SK-N-SH (cell line): ENCODE measurements around the gene YWHAH.

Experiments
- MXI1 ChIP-seq: IDR thresholded peaks from 2 replicates; pipeline ENCODE4 v1.6.1; 2012; ENCODE audit warnings: mild to moderate bottlenecking, low read depth, low read length, improper control_type of control experiment
- POLR2AphosphoS5 ChIP-seq: IDR thresholded peaks from 2 replicates; pipeline ENCODE4 v1.6.1; 2012; ENCODE audit warnings: low read depth, low read length
- TAF1 ChIP-seq: IDR thresholded peaks from 2 replicates; pipeline ENCODE4 v1.6.1; 2012; ENCODE audit warnings: low read depth, mild to moderate bottlenecking, low read length, moderate library complexity, borderline replicate concordance
- ZBTB33 ChIP-seq: IDR thresholded peaks from 2 replicates; pipeline ENCODE4 v1.4.0; 2012; ENCODE audit warnings: low read depth, borderline replicate concordance
- TF ChIP-seq, protein P1 (sequence below): IDR thresholded peaks from 2 replicates; pipeline ENCODE4 v1.6.1; 2012; ENCODE audit warnings: mild to moderate bottlenecking, low read depth, low read length, moderate library complexity
- TF ChIP-seq, protein P2 (sequence below): fragments of 200-600 bp; sonication (generic); IDR thresholded peaks from 2 replicates; pipeline ENCODE4 v1.6.1; 2017; ENCODE audit warnings: antibody characterized with exemption, mild to moderate bottlenecking, moderate library complexity
- TF ChIP-seq, protein P3 (sequence below): fragments of 150-350 bp; IDR thresholded peaks from 2 replicates; pipeline ENCODE4 v1.6.1; 2016; ENCODE audit warnings: mild to moderate bottlenecking, low read depth, low read length

- TF ChIP-seq, protein P1, sequence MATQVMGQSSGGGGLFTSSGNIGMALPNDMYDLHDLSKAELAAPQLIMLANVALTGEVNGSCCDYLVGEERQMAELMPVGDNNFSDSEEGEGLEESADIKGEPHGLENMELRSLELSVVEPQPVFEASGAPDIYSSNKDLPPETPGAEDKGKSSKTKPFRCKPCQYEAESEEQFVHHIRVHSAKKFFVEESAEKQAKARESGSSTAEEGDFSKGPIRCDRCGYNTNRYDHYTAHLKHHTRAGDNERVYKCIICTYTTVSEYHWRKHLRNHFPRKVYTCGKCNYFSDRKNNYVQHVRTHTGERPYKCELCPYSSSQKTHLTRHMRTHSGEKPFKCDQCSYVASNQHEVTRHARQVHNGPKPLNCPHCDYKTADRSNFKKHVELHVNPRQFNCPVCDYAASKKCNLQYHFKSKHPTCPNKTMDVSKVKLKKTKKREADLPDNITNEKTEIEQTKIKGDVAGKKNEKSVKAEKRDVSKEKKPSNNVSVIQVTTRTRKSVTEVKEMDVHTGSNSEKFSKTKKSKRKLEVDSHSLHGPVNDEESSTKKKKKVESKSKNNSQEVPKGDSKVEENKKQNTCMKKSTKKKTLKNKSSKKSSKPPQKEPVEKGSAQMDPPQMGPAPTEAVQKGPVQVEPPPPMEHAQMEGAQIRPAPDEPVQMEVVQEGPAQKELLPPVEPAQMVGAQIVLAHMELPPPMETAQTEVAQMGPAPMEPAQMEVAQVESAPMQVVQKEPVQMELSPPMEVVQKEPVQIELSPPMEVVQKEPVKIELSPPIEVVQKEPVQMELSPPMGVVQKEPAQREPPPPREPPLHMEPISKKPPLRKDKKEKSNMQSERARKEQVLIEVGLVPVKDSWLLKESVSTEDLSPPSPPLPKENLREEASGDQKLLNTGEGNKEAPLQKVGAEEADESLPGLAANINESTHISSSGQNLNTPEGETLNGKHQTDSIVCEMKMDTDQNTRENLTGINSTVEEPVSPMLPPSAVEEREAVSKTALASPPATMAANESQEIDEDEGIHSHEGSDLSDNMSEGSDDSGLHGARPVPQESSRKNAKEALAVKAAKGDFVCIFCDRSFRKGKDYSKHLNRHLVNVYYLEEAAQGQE, result no peak
- TF ChIP-seq ZBTB33 (no peak), MXI1 (no peak), POLR2AphosphoS5 (no peak), TAF1 (no peak)
- TF ChIP-seq, protein P2, sequence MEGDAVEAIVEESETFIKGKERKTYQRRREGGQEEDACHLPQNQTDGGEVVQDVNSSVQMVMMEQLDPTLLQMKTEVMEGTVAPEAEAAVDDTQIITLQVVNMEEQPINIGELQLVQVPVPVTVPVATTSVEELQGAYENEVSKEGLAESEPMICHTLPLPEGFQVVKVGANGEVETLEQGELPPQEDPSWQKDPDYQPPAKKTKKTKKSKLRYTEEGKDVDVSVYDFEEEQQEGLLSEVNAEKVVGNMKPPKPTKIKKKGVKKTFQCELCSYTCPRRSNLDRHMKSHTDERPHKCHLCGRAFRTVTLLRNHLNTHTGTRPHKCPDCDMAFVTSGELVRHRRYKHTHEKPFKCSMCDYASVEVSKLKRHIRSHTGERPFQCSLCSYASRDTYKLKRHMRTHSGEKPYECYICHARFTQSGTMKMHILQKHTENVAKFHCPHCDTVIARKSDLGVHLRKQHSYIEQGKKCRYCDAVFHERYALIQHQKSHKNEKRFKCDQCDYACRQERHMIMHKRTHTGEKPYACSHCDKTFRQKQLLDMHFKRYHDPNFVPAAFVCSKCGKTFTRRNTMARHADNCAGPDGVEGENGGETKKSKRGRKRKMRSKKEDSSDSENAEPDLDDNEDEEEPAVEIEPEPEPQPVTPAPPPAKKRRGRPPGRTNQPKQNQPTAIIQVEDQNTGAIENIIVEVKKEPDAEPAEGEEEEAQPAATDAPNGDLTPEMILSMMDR, result no peak
- TF ChIP-seq, protein P3, sequence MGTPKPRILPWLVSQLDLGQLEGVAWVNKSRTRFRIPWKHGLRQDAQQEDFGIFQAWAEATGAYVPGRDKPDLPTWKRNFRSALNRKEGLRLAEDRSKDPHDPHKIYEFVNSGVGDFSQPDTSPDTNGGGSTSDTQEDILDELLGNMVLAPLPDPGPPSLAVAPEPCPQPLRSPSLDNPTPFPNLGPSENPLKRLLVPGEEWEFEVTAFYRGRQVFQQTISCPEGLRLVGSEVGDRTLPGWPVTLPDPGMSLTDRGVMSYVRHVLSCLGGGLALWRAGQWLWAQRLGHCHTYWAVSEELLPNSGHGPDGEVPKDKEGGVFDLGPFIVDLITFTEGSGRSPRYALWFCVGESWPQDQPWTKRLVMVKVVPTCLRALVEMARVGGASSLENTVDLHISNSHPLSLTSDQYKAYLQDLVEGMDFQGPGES, result no peak
Measured at GRCh38 chr22:31909977-31910376, 34.4 kb upstream of the YWHAH start.
